ENCODE data around the gene SLC44A5.

DNA sequence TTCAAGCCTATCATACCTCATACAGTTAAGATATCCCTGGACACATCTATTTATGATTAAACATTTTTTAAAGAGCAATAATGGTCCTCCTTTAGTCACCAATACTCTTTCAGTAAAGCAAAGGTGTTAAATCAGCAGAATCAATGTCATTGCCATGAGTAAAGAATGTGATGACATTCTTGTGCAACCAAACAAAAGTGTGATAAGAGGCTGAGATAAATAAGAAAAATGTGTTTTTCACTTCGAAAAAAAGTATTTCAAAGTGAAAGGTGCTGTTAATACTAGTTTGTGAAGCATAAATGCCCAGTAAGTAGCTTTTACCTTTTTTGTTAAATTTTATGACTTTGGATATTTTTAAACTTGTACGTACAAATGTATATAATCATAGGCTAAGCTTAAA, 8.4 kb downstream of the SLC44A5 start:
- TF ChIP-seq EZH2 (IDR thresholded peaks at IDR 0.05) (no peak), POLR2AphosphoS5 (IDR thresholded peaks at IDR 0.05; ENCODE audit: borderline replicate concordance, low read depth, low read length) (no peak)

All from SK-N-MC (cell line).